ENCODE data around the gene C8G.

GRCh38 chr9:136900556-136900955 is 44.5 kb upstream of the C8G start:
- TF ChIP-seq SP1 (IDR thresholded peaks at IDR 0.05) (no peak), LEF1 (IDR thresholded peaks at IDR 0.05; ENCODE audit: borderline replicate concordance) (no peak), NFRKB (IDR thresholded peaks at IDR 0.05) (no peak), BHLHE40 (IDR thresholded peaks at IDR 0.05; ENCODE audit: borderline replicate concordance) (no peak), HDGF (IDR thresholded peaks at IDR 0.05; ENCODE audit: borderline replicate concordance) (no peak), ZNF384 (IDR thresholded peaks at IDR 0.05) (no peak), ARNT (IDR thresholded peaks at IDR 0.05) (no peak)

All from HEK293T (cell line).